ENCODE results near the gene CTAG1B.
"Not testable (repeated sequence)": the region's sequence is repeated elsewhere in the genome, so short reads cannot be mapped to it uniquely, and the experiment has no call there.

Gene CTAG1B

DNA sequence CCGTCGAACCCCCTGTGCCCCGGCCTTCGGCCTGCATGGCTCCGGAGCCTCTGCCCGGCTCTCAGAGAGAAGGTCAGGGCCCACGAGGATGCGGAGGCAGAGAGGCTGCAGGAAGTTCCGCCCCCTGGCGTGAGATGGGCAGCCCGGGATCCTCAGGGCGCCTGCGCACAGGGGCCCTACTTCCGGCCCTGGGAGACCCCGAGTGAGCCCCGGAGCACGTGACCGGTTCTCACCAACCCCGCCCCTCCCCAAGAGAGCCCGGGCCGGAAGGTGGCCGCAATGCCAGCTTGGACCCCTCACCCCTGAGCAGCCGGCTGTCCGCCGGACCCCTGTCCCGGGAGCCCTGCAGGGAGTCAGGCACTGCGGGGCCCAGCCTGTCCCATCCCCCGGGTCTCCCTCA is at the start of gene CTAG1B:
Gene CTAG1B (minus strand): TSS at position 101 of the 400 bp plus-strand sequence. CDS start 64 bp downstream, at position 37.
- DNase-seq (ENCODE audit: low read depth), result not testable (repeated sequence)

- DNase-seq (ENCODE audit: low read depth), result no peak
These were observed 42.8 kb upstream of the CTAG1B start for GRCh38 chrX:154661899-154662298.

DNA sequence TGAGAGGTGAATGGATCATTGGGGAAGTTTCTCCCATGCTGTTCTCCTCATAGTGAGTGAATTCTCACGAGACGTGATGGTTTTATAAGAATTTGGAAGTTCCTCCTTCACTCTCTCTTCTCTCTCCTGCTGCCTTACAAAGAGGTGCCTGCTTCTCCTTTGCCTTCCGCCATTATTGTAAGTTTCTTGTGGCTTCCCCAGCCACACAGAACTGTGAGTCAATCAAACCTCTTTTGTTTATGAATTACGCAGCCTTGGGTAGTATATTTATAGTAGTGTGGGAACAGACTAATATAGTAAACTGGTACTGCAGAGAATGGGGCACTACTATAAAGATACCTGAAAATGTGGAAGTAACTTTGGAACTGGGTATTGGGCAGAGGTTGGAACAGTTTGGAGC is 42.1 kb upstream of the CTAG1B start:
- no peak for DNase-seq (ENCODE audit: low read depth)

DNA sequence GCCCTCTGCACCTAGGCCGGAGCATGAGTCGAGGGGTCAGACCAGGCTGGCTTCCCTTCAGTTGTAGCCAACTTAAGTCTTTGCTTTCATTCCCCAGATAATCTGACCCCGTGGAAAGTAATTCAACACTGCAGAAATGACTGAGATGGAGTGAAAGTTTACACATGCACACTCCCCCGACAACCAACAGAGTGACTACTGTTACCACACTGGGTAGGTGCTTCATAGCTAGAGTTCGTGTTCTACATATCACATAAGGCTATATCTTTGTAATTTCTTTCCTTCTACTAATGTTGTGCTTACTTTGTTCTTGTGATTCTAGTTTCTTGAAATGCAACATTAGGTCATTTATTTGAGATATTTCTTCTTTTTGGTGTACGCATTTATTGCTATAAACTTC is 41.5 kb upstream of the CTAG1B start:
- DNase-seq (ENCODE audit: low read depth), result no peak

GRCh38 chrX:154658957-154659356 is 39.9 kb upstream of the CTAG1B start:
- DNase-seq (ENCODE audit: low read depth), result no peak

- no peak for DNase-seq (ENCODE audit: low read depth)
These were observed 39.1 kb upstream of the CTAG1B start for GRCh38 chrX:154658187-154658586.

- no peak for DNase-seq (ENCODE audit: low read depth)
These were observed 38.2 kb upstream of the CTAG1B start for GRCh38 chrX:154657226-154657805.

DNA sequence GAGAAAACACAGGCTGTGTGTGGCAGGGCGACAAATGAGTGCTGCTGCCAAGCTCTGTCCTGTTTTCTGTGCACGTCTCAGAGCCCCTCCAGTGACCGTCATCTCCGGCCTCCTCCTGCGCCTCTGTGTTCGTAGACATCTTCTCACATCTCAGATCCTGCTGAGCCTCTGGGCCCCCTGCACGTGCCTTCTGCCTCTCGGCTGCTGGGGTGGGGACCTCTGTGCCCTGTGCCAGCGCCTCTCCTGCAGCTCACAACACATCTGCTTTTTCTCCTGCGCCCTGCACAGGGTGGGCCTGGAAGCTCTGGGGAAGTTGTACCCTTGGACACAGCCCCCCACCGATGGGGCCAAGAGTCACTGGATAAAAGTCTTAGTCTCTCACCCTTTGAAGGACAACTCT is 36.7 kb upstream of the CTAG1B start:
- DNase-seq (ENCODE audit: low read depth), result no peak

DNA sequence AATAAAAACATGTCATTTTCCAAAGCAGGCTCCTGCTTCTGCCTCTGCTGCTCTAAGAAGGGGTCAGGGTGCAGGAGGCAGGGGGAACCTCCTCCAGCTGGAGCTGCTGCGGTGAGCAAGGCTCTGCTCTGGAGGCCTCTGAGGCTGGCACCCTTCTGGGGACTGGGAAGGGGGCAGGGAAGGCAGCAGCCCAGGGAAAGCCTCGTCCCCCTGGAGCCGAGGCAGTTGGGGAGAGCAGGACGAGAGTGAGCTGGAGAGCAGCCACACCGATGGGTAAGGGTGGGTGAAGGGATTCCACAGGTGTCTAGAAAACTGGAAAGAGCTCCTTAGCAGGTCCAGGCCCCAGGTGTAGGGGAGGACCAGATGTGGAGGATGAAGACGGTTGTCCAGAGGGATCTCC is 36.3 kb upstream of the CTAG1B start:
- DNase-seq (ENCODE audit: low read depth), result no peak

- DNase-seq (ENCODE audit: low read depth), result no peak
These were observed 35.8 kb upstream of the CTAG1B start for GRCh38 chrX:154654925-154655324.

DNA sequence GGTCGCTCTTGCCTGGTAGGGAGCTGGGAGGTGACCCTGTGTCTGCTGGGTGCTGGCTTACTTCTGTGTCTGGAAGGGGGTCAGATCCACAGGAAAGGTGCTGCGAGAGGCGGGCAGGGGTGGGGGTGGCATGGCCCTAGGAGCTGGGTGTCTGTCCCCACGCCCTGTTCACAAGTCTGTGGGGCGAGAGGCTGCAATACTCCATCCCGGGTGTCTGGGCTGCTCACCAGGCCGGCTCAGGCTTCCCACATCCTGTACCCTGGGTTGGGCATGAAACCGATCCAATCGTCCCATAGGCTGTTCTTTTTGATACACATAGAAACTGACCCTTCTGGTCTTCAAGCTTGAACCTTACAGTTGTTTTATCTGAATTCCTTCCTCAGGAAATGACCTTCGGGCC is 35.3 kb upstream of the CTAG1B start:
- no peak for DNase-seq (ENCODE audit: low read depth)

- not testable (repeated sequence) for DNase-seq (ENCODE audit: low read depth)
These were observed 34.3 kb upstream of the CTAG1B start, which contains the start of gene CTAG2 for GRCh38 chrX:154653413-154653812. CTAG2 (minus strand) TSS chrX:154653579; CDS start chrX:154653515, 64 bp downstream.

DNA sequence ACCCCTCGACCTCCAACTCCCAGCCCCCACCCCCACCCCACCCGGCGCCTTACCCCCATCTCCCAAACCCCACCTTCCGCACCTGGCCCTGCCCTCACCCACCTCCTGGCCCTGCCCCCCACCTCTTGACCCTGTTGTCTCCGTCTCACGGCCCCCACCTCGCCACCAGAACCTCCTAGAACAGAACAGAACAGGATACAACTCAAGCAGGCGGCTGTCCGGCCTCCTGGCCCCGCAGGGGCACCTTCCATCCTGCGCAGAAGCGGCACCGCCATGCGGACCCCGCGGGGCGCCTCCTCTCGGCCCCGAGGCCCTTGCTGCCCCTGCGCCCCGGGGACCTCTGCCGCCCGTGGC is 33.9 kb upstream of the CTAG1B start:
- no peak for DNase-seq (ENCODE audit: low read depth)

DNA sequence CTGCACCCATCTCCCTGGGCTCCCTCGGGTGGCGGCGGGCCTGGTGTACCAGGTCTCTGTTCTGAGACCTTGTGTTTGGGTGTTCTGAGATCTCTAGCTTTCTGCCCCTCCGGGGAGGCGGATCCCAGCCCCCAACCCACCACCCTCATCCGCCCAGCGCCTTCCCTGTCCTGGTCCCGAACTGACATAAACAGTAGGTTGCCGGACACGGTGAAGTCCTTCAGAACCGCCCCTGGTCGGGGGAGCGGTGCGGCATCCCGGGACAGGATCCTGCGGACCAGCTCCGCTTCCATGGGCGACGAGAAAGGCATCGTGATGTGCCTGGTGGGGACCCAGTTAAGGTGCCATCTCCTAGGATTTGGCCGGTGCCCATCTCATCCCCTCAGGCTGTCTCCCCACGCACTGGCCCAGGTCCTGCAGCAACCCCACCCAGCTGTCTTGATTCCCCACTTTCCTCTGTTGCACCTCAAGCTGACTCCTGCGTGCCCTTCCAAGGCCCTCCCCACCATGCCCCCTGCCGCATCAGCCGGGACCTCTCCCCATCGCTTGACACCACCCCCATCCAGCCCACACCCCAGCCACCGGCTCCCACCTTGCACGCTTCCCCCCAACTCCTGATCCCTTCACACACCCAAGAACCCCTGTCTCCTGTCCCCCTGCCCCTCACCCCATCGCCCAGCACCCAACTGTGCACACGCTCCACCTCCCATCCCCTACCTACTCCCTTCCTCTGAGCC is 33.4 kb upstream of the CTAG1B start:
- DNase-seq (ENCODE audit: low read depth), result no peak

- DNase-seq (ENCODE audit: low read depth), result no peak
These were observed 31.1 kb upstream of the CTAG1B start for GRCh38 chrX:154650221-154650510.

DNA sequence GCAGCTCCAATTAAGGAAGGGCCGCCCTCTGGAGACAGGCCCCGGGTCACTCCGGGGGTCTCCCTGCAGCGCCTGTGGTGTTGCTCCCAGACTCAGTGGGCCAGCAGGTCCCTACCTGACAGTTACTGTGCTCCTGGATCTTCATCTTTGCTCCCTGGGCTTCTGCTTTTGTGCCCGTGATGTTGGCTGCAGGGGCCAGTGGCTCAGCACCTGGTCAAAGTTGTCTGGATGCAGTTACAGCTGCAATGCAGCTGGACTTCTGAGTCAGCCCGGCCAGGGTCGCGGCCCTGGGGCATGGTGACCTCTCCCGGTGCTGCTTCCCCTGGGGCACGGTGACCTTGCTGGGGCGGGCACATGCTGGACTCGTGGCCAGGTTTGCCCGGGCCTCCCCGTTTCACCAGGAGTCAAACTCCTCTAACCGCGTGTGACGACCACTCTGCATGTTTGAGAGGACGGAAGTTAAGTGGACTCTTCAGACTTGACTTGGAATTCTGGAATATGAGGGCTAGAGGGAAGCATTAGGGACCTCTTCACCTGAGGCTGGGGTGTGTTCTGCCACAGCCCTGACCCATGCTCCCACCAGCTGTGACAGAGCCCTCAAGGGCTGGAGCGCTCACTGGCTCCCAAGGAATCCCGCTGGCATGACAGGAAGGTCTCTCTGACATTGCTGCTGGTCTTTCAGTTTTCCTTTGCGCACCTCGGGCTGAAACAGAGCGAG is 30.6 kb upstream of the CTAG1B start:
- DNase-seq (ENCODE audit: low read depth), result no peak

GRCh38 chrX:154648931-154649330 is 29.8 kb upstream of the CTAG1B start:
- DNase-seq (ENCODE audit: low read depth), result no peak

DNA sequence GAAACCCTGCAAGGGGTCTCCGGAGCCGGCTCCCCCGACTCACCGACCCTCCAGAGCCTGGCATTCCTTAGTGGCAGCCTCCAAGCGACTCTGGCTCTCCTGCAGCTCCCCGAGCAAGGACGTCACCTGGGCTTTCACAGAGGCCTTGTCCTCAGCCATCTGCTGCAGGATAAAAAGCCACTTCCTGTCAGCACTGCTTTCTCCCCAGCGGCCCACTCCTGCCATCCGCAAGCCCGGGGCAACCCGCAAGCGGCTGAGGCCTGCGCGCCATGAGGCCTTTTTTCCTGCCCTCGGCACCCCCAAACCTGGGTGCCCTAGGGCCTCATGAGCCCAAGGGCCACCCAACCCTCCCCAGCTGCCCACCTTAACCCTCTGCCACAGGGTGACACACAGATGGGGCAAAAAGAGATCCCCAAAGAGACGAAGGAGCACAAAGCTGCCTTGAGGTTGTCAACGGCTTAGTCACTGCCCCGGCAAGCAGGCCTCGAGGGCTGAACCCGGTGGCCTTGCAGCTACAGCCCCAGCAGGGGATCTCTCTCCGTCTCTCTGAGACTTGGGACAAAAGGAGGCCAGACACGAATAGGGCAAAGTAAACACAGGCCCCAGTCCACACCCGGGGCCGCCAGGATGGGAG is 26.8 kb upstream of the CTAG1B start:
- not testable (repeated sequence) for DNase-seq (ENCODE audit: low read depth)

DNA sequence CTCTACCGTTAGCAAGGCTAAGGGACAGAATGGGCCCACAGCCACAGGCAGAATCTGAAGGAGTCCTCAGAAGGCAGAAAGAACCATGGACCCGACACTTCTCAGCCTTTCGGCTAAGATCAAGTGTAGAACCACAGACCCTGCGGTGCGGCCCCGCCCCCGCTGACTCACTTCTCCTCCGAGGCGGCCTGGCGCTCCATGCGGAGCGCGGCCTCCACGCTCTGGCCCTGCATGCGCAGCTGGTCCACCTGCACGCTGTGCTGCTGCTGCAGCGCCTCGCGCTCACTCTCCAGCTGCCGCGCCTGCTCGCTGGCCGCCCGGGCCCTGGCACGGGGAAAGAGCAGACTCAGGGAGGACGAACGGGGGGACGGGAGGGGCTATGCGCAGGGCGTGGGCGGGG is 24.6 kb upstream of the CTAG1B start:
- not testable (repeated sequence) for DNase-seq (ENCODE audit: low read depth)

GRCh38 chrX:154641740-154642139 is 22.7 kb upstream of the CTAG1B start:
- not testable (repeated sequence) for DNase-seq (ENCODE audit: low read depth)

DNA sequence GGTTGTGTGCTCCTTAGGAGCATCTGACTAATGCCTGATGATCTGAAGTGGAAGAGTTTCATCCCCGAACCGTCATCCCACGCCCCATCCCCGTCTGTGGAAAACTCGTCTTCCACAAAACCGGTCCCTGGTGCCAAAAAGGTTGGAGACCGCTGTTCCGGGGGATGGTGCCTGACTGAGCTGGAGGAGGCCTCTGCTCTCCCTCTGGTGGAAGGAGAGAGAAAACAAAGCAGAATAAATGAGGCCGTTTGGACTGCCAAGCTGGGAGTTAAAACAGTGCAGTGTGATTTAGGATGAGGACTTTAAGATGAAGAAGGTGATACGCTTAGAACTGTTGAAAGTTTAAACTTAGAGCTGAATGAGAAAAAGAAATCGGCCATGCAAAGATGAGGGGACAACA is 14.6 kb upstream of the CTAG1B start:
- DNase-seq (ENCODE audit: low read depth), result not testable (repeated sequence)

GRCh38 chrX:154630949-154631348 is 11.9 kb upstream of the CTAG1B start:
- not testable (repeated sequence) for DNase-seq (ENCODE audit: low read depth)

- DNase-seq (ENCODE audit: low read depth), result not testable (repeated sequence)
These were observed 9.9 kb upstream of the CTAG1B start for GRCh38 chrX:154628960-154629359.
